COLO668 (cell line): ENCODE results near the gene NKD2.
"Not testable (repeated sequence)": the region's sequence is repeated elsewhere in the genome, so short reads cannot be mapped to it uniquely, and the experiment has no call there.

Experiments used
- DNase-seq: peaks from one replicate; lab custom pipeline; 2025; ENCODE audit not compliant: unreplicated experiment; lab: John Stamatoyannopoulos, UW

Gene NKD2

DNA sequence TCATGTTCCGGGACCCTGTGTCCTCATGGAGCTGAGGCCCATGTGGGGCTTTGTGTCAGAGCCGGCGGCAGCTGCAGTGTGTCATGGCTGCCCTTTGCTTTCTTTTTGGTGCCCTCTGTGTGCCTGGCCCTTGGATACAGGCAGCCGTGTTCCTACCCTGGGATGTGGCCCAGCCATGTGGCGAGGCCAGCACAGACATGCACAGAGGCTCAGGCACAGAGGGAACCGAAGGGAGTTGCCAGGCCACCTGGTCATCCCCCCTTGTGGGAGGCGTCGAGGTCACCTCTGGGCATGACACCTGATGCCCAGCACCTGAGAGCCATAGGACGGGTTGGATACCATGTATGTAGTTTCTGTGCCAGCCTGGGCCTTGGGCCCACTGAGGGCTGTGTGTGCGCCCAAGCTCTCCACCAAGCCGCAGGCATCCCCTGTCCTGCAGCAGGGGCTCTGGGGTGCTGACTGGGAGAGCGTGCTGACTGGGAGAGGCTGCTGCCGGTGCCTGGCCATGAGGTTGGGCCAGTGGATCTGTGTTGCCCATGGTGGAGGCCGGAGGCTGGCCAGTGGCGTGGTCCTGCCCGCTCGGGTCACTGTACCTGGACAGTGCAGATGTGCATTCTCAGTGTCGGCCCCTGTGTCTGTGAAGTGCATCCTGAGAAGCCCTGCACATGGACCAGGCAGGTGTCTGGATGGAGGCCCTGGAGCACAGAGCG is 4.8 kb downstream of the NKD2 start:
- no peak for DNase-seq

DNA sequence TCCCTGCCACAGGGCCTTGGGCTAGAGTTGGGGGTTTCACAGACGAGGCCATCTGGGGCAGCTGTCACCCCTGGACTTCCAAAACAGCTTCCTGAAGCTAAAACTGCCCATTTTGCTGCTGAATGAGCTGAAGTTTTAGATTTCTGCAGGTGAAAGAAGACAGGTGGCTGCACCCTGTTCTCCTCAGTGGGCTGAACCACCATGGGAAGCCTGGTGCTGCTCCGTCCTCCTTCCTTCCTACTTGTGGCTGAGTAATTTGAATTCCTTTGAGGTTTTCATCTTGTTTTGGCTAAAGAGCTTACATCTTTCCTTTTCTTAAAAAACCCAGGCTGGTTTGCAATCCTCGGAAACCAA is 5.3 kb downstream of the NKD2 start:
- DNase-seq = no peak

DNA sequence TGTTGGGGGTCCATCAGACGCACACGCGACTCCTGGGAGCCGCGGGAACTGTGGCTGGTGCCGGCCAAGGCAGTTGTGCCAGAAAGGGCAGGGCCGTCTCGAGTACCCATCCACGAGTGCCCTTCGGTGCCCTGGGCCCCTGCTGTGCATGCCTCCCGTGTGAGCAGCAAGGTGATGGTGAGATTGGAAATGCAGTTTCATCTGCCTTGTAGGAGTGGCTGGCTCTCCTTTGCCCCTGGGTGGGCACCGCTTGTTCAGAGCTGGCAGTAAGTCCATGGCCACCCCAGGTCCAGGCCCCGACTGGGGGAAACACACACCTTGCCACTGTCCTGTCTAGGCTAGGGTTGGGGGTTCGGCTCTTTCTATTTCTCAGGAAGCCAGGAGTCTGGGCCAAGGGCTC is 5.7 kb downstream of the NKD2 start:
- DNase-seq = no peak

- peak; percentile 66 for DNase-seq
Observed at GRCh38 chr5:1014781-1015221, 6.2 kb downstream of the NKD2 start.

DNA sequence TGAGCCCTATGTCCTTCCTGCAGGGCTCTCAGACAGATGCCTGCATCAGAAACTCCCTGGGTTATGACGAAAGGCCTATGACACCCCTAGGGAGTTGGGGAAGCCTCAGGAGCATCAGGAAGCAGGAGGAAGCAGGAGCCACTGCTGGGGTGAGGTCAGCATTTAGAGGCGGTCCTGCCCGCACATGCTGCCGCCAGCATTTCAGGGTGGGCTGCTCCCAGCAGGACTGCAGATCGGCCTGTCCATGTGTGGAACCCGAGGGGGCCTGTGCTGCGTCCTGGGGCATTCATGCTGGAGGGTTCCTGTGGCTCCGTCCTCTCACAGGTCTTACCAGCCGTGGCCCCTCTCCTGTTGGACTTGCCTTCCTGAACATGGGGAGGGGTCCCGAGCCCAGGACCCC is 6.9 kb downstream of the NKD2 start:
- DNase-seq = no peak

DNA sequence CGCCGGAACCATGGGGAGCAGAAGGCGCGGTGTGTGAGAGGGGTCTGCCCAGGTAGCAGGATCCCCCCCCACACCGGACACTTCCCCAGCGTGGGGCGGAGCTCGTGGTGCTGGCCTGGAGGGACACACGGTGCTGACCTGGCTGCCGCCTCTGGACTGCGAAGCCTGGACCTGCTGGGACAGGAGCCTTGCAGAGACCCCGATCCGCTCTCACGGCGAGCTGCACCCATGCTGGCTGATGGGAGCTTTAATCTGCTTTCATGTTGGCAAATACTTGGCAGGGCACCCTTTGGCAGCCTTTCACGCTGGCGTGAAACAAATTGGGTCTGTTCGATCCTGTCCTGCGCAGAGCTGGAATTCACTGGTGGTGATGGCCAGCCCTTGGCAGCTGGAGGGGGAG is 7.4 kb downstream of the NKD2 start:
- no peak for DNase-seq

- no peak for DNase-seq
Observed at GRCh38 chr5:1016476-1016875, 7.9 kb downstream of the NKD2 start.

GRCh38 chr5:1017056-1017455 is 8.5 kb downstream of the NKD2 start:
- no peak for DNase-seq

GRCh38 chr5:1017691-1018455 is 9.3 kb downstream of the NKD2 start:
- no peak for DNase-seq

GRCh38 chr5:1018596-1018995 is 10.0 kb downstream of the NKD2 start:
- DNase-seq = no peak

DNA sequence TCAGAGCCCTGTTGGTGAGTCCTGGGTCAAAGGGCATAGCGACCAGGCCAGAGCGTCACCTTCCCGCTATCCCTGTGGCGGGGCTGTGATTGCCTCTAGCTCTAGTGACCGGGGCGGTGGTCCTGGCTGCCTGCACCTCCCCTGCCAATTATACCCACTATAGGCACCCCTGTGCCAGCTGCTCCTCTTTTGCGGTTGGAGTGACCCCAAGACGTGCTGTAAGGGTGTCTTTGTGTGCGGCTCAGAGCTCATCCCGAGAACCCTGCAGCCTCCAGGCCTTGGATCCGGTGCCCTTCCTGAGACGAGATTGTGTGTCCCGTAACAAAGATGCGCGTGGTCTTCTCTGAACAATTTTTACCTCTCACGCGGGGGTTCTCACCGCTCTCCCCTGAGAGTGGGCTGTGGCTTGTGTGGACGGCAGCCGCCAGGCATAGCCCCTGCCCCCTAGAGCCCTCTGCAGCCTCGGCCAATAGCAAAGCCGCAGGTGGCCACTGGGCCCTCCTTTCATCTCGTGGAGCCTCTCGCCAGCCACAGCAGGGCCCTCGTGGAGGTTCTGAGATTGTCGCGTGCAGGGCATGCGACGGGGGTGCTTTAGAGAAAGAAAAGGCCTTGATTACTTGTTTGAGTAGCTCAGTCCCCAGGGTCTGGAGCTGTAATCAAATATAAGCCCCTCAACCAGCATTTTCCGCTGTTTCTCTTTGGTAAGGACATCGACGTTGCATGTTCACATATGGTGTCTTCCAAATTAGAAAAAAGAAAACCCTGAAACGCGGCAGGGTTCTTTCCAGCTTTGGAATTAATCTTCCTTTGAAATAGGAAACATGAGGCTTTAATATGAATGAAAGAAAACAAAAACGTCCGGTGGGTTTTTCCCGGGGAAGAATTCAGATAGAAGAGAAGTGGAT is 10.7 kb downstream of the NKD2 start:
- no peak for DNase-seq

DNA sequence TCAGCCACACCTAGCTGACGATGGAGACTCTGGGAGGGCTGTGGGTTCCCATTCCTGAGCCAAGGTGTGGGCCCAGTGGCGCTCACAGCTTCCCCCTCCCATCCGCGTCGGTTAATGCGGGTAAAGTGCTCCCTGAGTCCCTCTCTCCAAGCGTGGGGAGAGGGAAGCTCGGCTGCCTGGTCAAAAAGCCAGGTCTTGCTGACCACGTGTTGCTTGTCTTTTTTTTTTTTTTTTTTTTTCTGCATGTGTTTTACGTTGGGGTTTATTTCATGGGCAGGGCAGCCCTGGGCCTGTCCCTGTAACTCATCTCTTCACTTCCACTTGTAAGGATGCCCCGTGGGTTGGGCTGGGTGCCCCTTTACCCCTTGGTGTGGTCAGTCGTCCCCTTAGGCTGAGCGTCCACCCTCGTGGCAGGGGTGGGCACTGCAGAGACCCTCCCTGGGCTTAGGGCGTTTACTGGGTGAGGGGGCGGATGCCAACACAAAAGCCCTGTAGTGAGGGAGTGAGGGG is 11.9 kb downstream of the NKD2 start:
- no peak for DNase-seq

DNA sequence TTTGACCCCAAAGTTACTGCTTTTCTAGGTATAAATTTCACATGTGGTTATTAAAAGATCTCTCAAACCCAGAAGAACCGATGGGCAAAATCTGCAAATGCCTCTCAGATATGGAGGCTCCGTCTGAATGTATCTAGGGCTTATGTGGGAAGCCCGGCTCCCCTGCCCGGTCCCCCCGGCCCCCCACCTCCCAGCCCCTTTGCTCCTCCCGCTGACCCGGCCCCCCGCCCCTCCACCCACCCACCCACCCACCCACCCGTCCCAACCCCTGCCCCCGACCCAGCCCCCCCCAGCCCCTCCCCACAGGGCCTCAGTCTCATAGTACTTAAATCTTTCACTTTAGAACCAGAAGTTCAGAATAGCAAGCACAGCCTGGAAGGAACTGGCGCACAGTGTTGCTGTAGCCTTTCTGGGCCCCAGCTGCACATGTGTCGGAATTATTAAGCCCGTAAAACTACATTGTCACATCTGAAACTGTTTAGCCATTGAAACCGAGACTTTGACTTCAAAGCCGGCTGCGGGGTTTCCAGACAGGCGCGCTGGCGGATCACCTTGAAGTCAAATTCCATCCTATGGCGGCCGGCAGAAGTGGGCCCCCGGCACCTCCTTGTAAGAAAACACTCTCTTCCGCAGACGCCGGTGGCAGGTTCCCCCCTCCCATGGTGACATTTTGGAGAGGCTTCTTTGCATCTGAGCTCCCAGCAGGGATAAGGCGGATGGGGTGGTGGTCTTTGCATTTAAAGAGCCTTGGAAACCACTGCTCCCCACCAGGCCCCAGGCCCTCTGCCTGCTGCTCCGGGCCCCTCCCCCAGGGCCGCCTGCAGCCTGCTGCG is 12.8 kb downstream of the NKD2 start:
- no peak for DNase-seq

GRCh38 chr5:1021969-1022336 is 13.4 kb downstream of the NKD2 start:
- DNase-seq = not testable (repeated sequence)

- no peak for DNase-seq
Observed at GRCh38 chr5:1026700-1027621, 18.4 kb downstream of the NKD2 start.

GRCh38 chr5:1027631-1028441 is 19.2 kb downstream of the NKD2 start:
- no peak for DNase-seq

DNA sequence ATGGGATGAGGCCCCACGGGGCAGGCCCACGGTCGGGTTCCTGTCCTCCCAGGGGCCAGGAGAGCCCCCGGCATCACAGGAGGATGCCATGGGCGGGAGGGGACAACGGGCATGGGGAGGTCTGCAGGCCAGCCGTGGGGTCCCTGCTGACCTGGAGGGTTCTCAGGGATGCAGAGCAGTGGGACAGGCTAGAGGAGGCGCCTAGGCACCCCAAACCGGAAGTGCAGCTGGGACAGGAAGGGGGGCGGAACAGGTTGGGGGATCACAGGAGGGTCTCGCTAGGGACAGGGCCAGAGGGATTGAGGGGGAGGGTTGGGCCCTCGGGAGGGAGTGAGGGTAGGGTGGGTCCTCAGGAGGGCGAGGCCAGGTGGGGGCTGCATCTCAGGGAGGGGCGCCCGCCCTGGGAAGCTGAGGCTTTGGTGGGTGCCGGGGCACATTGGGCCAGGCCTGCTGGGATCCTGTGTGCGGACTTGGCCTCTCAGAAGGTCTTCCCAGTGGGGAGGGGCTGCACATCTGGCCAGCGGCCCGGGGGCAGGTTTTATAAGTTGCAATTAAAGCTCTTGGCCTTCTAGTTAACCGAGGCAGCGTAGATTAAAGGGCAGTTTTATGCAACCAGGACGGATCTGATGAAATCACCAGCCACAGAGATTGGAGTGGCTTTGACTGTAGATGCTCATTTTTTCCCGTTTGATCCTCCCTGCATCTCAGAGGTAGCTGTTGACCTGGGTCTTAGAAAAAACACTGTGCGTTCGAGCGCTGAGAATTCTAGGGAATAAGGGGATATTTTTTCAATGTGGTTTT is 20.1 kb downstream of the NKD2 start:
- DNase-seq = no peak
